Measurements from ENCODE around the gene FYN. TPM values are rescaled to one million over a fixed set of nuclear protein-coding genes. Genes with fewer than 3 reads are reported as not detected.
"Not testable (repeated sequence)": the region's sequence is repeated elsewhere in the genome, so short reads cannot be mapped to it uniquely, and the experiment has no call there.

FYN gene
- total RNA-seq, 1 donor: 106 TPM

- no peak overlapping the region for H3K4me2 ChIP-seq (ENCODE audit: insufficient read depth, low read length)
- H3K36me3 ChIP-seq (ENCODE audit: insufficient read depth, low read length): no peaks in the 10 kb centered on the region
- no peak overlapping the region for H2AFZ ChIP-seq (ENCODE audit: low read length)
- H3K4me1 ChIP-seq (ENCODE audit: insufficient read depth, low read length): peaks cover 4% of the 10 kb centered on the region
- no peaks in the 10 kb centered on the region for H3K79me2 ChIP-seq (ENCODE audit: insufficient read depth, low read length)
- H4K20me1 ChIP-seq (ENCODE audit: insufficient read depth, low read length): no peaks in the 10 kb centered on the region
- TF ChIP-seq CTCF (IDR thresholded peaks at IDR 0.05; ENCODE audit: extremely low read depth, low read depth, low read length): no peak
- DNase-seq (ENCODE audit: insufficient read length, low spot score, missing footprints): no peak
- H3K27me3 ChIP-seq (ENCODE audit: insufficient read depth, low read length): no peaks in the 10 kb centered on the region
- H3K9me3 ChIP-seq (ENCODE audit: low read depth, low read length): no peaks in the 10 kb centered on the region
- no peak overlapping the region for H3K27ac ChIP-seq (ENCODE audit: low read depth, low read length)
- H3K4me3 ChIP-seq (ENCODE audit: insufficient read depth, low read length): no peak overlapping the region
Observed at GRCh38 chr6:111639266-111639665, 234.0 kb downstream of the FYN start.

- not testable (repeated sequence) for DNase-seq (ENCODE audit: insufficient read length, low spot score, missing footprints); H3K36me3 ChIP-seq (ENCODE audit: insufficient read depth, low read length)
Observed at GRCh38 chr6:111634981-111635380, 238.3 kb downstream of the FYN start.

GRCh38 chr6:111633822-111634221 lies 239.4 kb downstream of the FYN start:
- no peaks in the 10 kb centered on the region for H3K27me3 ChIP-seq (ENCODE audit: insufficient read depth, low read length)
- no peaks in the 10 kb centered on the region for H3K9me3 ChIP-seq (ENCODE audit: low read depth, low read length)
- no peak overlapping the region for H2AFZ ChIP-seq (ENCODE audit: low read length)
- TF ChIP-seq CTCF (IDR thresholded peaks at IDR 0.05; ENCODE audit: extremely low read depth, low read depth, low read length): no peak
- H3K27ac ChIP-seq (ENCODE audit: low read depth, low read length): no peak overlapping the region
- no peak overlapping the region for H3K4me2 ChIP-seq (ENCODE audit: insufficient read depth, low read length)
- H3K4me1 ChIP-seq (ENCODE audit: insufficient read depth, low read length): no peaks in the 10 kb centered on the region
- H4K20me1 ChIP-seq (ENCODE audit: insufficient read depth, low read length): no peaks in the 10 kb centered on the region
- H3K79me2 ChIP-seq (ENCODE audit: insufficient read depth, low read length): no peaks in the 10 kb centered on the region
- no peak for DNase-seq (ENCODE audit: insufficient read length, low spot score, missing footprints)
- H3K4me3 ChIP-seq (ENCODE audit: insufficient read depth, low read length): no peak overlapping the region
- H3K36me3 ChIP-seq (ENCODE audit: insufficient read depth, low read length): no peaks in the 10 kb centered on the region

More at GRCh38 chr6:111634981-111635380, 238.3 kb downstream of the FYN start:
- H3K27me3 ChIP-seq (ENCODE audit: insufficient read depth, low read length); H3K4me3 ChIP-seq (ENCODE audit: insufficient read depth, low read length); H2AFZ ChIP-seq (ENCODE audit: low read length); H3K79me2 ChIP-seq (ENCODE audit: insufficient read depth, low read length); H4K20me1 ChIP-seq (ENCODE audit: insufficient read depth, low read length); H3K9me3 ChIP-seq (ENCODE audit: low read depth, low read length); H3K4me2 ChIP-seq (ENCODE audit: insufficient read depth, low read length); H3K27ac ChIP-seq (ENCODE audit: low read depth, low read length); H3K4me1 ChIP-seq (ENCODE audit: insufficient read depth, low read length): not testable (repeated sequence)

- no peaks in the 10 kb centered on the region for H3K36me3 ChIP-seq (ENCODE audit: insufficient read depth, low read length)
- peaks cover 3% of the 10 kb centered on the region for H3K4me1 ChIP-seq (ENCODE audit: insufficient read depth, low read length)
- TF ChIP-seq CTCF (IDR thresholded peaks at IDR 0.05; ENCODE audit: extremely low read depth, low read depth, low read length): no peak
- no peak overlapping the region for H3K27ac ChIP-seq (ENCODE audit: low read depth, low read length)
- H3K79me2 ChIP-seq (ENCODE audit: insufficient read depth, low read length): no peaks in the 10 kb centered on the region
- H2AFZ ChIP-seq (ENCODE audit: low read length): no peak overlapping the region
- H3K4me3 ChIP-seq (ENCODE audit: insufficient read depth, low read length): no peak overlapping the region
- no peaks in the 10 kb centered on the region for H4K20me1 ChIP-seq (ENCODE audit: insufficient read depth, low read length)
- no peak overlapping the region for H3K4me2 ChIP-seq (ENCODE audit: insufficient read depth, low read length)
- H3K27me3 ChIP-seq (ENCODE audit: insufficient read depth, low read length): no peaks in the 10 kb centered on the region
- no peak for DNase-seq (ENCODE audit: insufficient read length, low spot score, missing footprints)
- no peaks in the 10 kb centered on the region for H3K9me3 ChIP-seq (ENCODE audit: low read depth, low read length)
Observed at GRCh38 chr6:111632468-111633247, 240.6 kb downstream of the FYN start.
